DMS 273 (cell line): ENCODE results near the gene NAB2.
"Not testable (repeated sequence)": the region's sequence is repeated elsewhere in the genome, so short reads cannot be mapped to it uniquely, and the experiment has no call there.

Experiments
- DNase-seq: peaks from one replicate; lab custom pipeline; 2025; ENCODE audit not compliant: unreplicated experiment; lab: John Stamatoyannopoulos, UW

Gene NAB2

GRCh38 chr12:57088354-57089270 lies at the start of gene NAB2:
Gene NAB2 (plus strand): TSS chr12:57089114. CDS start chr12:57089272, 158 bp downstream.
- peak; percentile 94 for DNase-seq

- DNase-seq, result no peak
These were observed 48.7 kb upstream of the NAB2 start for GRCh38 chr12:57040211-57040610.

GRCh38 chr12:57040750-57041149 lies 48.2 kb upstream of the NAB2 start:
- DNase-seq, result no peak

- DNase-seq, result no peak
These were observed 46.2 kb upstream of the NAB2 start for GRCh38 chr12:57042695-57043094.

- no peak for DNase-seq
These were observed 44.4 kb upstream of the NAB2 start for GRCh38 chr12:57044468-57044867.

- DNase-seq, result no peak
These were observed 44.0 kb upstream of the NAB2 start for GRCh38 chr12:57044889-57045288.

GRCh38 chr12:57046086-57046791 lies 42.7 kb upstream of the NAB2 start:
- DNase-seq, result no peak

GRCh38 chr12:57046947-57047890 lies 41.7 kb upstream of the NAB2 start:
- DNase-seq, result no peak

- no peak for DNase-seq
These were observed 40.9 kb upstream of the NAB2 start for GRCh38 chr12:57047981-57048380.

- DNase-seq, result no peak
These were observed 40.3 kb upstream of the NAB2 start for GRCh38 chr12:57048423-57049118.

- DNase-seq, result no peak
These were observed 39.8 kb upstream of the NAB2 start for GRCh38 chr12:57049119-57049446.

- no peak for DNase-seq
These were observed 39.0 kb upstream of the NAB2 start, which contains the start of gene MYO1A for GRCh38 chr12:57049890-57050289. Gene MYO1A (minus strand): TSS chr12:57050129. CDS start chr12:57048323, 1,806 bp downstream.

GRCh38 chr12:57051011-57051410 lies 37.9 kb upstream of the NAB2 start:
- no peak for DNase-seq

GRCh38 chr12:57053146-57053545 lies 35.8 kb upstream of the NAB2 start:
- DNase-seq, result not testable (repeated sequence)

- not testable (repeated sequence) for DNase-seq
These were observed 35.0 kb upstream of the NAB2 start for GRCh38 chr12:57053901-57054300.

GRCh38 chr12:57055824-57056223 lies 33.1 kb upstream of the NAB2 start:
- DNase-seq, result no peak

GRCh38 chr12:57057067-57057751 lies 31.7 kb upstream of the NAB2 start:
- no peak for DNase-seq

- DNase-seq, result no peak
These were observed 30.5 kb upstream of the NAB2 start for GRCh38 chr12:57058454-57058853.

- no peak for DNase-seq
These were observed 24.8 kb upstream of the NAB2 start for GRCh38 chr12:57063991-57064685.
